ENCODE measurements around the gene DBP.

DNA sequence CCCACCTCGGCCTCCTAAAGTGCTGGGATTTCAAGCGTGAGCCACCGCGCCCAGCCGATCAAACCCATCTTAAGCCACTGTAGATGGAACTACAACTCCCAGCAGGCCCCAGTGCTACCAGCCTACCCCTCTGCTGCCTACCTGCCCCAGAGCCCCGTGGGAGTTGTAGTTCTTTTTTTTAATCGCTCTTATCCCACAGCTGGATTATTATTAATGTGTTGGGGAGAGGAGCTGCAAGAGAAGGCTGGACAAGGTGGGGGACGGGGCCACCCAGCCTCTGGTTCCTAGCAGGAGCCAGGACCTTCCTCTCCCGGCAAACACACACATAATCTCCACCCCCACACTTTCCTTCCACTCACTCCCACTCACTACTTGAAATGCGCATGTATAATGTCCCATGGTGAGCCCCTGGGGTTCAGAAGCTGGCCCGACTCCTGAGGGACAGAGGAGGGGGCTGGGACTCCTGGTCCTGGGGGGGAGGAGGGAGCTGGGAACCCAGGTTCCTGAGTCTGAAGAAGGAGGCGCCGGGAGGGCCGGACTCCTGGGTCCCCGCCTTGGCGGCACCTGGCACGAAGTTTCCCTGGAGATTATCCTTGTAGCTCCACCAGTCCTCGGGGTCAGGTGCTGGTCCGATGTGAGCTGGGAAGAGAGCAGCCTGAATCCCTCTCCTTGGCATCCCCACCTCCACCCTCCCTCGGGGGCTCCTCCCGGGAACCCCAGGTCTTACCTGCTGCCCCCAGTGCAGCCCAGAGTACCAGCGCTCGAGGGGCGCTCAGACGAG lies 7.8 kb upstream of the DBP start:
- TF ChIP-seq, protein P1, sequence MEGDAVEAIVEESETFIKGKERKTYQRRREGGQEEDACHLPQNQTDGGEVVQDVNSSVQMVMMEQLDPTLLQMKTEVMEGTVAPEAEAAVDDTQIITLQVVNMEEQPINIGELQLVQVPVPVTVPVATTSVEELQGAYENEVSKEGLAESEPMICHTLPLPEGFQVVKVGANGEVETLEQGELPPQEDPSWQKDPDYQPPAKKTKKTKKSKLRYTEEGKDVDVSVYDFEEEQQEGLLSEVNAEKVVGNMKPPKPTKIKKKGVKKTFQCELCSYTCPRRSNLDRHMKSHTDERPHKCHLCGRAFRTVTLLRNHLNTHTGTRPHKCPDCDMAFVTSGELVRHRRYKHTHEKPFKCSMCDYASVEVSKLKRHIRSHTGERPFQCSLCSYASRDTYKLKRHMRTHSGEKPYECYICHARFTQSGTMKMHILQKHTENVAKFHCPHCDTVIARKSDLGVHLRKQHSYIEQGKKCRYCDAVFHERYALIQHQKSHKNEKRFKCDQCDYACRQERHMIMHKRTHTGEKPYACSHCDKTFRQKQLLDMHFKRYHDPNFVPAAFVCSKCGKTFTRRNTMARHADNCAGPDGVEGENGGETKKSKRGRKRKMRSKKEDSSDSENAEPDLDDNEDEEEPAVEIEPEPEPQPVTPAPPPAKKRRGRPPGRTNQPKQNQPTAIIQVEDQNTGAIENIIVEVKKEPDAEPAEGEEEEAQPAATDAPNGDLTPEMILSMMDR (IDR thresholded peaks at IDR 0.05; ENCODE audit: low read depth, low read length) = no peak
- TF ChIP-seq EZH2phosphoT487 (IDR thresholded peaks at IDR 0.05; ENCODE audit: low read depth) = no peak
